DMS114 treated with DMSO at 0.1 percent for 48 hours (cell line): ENCODE results near the gene CHODL.

ENCODE experiments used
- DNase-seq: peaks from one replicate; lab custom pipeline; 2025; ENCODE audit not compliant: unreplicated experiment; lab: John Stamatoyannopoulos, UW

The CHODL gene

DNA sequence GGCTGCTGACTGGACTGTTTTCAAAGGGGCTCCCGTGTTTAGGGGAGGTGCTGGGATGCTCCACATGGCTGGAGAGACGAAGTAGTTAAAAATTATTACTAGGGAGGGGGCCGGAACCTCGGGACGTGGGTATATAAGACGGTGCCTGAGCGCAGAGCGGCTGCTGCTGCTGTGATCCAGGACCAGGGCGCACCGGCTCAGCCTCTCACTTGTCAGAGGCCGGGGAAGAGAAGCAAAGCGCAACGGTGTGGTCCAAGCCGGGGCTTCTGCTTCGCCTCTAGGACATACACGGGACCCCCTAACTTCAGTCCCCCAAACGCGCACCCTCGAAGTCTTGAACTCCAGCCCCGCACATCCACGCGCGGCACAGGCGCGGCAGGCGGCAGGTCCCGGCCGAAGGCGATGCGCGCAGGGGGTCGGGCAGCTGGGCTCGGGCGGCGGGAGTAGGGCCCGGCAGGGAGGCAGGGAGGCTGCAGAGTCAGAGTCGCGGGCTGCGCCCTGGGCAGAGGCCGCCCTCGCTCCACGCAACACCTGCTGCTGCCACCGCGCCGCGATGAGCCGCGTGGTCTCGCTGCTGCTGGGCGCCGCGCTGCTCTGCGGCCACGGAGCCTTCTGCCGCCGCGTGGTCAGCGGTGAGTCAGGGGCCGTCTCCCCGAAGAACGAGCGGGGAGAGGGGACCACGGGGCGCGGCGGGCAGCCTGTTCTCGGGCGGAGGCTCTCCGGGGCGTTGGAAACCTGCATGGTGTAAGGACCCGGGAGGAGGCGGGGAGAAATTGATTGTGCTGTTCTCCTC is at the start of gene CHODL:
Gene CHODL, plus strand, starts transcription at position 163 of the 793 bp plus-strand sequence. Its CDS starts 391 bp downstream, at position 554.
- no peak for DNase-seq

DNA sequence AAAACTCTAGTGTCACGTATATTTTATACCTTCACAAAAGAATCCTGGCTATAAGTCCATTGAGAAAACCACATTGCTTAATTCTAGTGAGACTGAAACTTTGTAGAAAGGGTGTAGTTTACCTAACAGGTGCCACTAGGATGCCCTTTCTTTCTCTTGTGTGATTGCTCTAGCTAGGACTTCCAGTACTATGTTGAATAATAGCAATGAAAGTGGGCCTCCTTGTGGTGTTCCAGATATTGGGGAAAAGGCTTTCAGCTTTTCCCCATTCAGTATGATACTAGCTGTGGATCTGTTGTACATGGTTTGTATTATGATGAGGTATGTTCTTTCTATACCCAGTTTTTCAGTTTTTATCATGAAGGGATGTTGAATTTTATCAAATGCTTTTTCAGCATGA is 39.7 kb upstream of the CHODL start:
- no peak for DNase-seq

DNA sequence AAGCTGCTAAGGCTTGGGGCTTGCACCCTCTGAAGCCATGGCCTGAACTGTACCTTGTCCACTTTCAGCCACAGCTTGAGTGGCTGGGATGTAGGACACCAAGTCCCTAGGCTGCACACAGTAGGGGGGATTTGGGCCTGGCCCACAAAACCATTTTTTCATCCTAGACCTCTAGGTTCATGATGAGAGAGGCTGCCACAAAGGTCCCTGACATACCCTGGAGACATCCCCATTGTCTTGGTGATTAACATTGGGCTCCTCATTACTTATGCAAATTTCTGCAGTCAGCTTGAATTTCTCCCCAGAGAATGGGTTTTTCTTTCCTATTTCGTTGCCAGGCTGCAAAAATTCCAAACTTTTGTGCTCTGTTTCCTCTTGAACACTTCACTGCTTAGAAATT is 26.3 kb upstream of the CHODL start:
- DNase-seq: no peak

- no peak for DNase-seq
Measured at GRCh38 chr21:18220498-18220897, 24.1 kb upstream of the CHODL start.

GRCh38 chr21:18222346-18222745 is 22.3 kb upstream of the CHODL start:
- DNase-seq: no peak

GRCh38 chr21:18228060-18228739 is 16.4 kb upstream of the CHODL start:
- DNase-seq: no peak

DNA sequence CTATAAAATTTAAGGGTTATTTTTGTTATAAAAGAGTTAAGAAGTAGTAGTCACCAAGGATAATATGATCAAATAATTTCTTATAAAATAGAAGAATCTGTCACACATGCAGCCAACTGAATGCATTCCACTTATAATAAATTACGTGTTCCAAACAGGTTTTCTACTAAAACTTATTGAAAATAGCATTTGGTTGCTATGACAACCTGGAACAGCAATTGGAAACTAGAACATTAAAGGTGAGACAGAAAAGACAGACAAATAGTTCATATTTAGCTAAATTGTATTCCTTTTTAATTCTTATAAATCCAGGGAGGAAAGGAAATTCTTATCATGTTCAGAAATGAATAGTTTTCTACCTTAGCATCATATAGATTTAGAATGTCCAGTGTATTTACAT is 9.1 kb upstream of the CHODL start:
- no peak for DNase-seq

DNA sequence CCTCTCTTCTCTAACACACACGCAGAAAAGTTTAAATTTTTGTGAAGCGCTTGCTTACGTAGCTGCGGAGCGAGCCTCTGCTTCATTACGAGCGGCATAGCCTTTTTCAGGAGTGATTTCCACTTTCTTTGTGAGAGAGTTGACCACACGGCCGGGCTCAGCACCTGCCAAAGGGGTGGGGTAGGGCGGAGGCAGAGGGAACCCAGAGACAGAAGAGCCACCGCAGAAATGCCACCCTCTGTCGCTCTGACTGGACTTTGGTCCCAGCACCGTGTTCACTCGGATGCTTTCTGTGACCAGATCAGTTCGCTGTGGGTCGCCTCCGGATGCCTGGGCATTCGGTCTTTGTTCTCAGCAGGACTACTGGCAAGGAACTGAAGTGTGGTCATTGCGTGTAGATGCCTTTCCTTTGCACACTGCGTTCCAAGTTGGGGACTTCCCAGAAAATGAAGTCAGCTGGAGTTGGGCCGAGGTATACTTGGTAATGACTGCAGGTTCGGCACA is 883 bp downstream of the CHODL start:
- no peak for DNase-seq

DNA sequence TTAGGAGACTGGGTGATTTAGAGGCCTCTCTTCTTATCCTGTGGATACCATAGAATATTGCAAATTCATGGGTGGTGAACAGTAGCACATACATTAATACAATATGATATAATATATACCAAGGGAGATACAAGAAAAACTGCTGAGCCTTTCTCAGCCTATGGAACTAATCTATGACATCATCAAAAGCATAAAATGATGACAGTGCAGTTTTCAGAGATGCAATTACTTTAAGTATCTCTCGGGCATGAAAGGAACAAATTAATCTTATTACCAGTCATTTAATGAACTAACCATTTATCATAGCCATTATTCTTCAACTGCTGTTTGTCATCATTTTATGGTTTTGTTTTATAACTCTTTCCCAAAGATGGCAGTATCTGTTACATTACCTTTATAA is 3.5 kb downstream of the CHODL start:
- DNase-seq: no peak

DNA sequence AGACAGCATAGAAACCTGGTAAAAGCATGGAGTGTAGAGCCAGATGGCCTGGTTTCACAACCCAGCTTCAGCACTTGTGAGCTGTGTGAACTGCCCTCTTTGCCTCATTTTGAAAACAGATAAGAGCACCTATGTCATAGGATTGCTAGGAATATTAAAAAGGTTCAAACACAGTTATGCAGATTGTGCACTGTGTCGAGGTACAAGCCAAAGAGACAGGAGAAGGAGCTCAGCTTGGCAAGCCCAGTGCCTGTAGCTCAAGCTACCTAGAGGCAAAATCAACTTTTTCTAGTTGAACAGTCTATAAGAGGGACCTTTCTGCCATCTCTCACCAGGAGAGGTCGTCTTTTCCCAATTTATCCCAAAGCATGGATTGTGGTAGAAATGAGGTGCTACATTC is 5.0 kb downstream of the CHODL start:
- no peak for DNase-seq

DNA sequence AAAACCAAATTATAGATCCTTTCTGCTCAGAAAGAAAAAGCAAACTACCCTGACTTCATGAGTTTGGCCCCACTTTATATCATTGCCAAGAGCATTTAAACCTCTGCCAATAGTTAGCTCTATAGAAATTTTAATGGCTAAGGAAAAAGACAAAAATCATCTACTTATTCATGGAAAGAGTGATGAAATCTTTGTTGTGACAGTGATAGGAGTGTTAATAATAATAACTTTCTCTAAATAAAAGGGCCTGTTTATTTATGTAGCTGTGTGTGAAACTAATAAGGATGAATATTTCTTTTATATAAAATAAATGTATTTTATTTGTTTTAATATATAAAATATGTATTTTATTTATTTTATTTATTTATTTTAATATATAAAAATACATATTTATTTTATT is 6.4 kb downstream of the CHODL start:
- no peak for DNase-seq

- no peak for DNase-seq
Measured at GRCh38 chr21:18252256-18252655, 7.6 kb downstream of the CHODL start.

GRCh38 chr21:18252680-18253079 is 8.0 kb downstream of the CHODL start:
- DNase-seq: no peak

- DNase-seq: no peak
Measured at GRCh38 chr21:18253221-18253620, 8.6 kb downstream of the CHODL start.

DNA sequence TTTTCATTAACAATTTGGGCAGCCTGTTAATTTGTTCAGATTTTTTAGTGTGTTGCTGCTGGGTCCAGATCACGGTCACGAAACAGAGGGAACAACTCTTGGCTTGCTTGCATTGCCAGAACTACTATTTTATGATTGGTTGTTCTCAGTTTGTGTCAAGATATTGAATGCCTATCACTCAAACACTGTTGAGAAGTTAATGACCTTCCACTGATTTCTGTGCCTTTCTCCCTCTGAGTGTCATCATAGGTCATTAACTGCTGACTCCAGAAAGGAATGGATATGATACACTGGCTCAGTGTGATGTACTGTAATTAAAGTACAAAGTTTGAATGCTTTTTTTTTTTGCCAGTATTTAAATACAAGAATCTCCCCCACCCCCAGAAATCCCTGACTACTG is 9.2 kb downstream of the CHODL start:
- DNase-seq: no peak

GRCh38 chr21:18265944-18266343 is 21.3 kb downstream of the CHODL start:
- no peak for DNase-seq

DNA sequence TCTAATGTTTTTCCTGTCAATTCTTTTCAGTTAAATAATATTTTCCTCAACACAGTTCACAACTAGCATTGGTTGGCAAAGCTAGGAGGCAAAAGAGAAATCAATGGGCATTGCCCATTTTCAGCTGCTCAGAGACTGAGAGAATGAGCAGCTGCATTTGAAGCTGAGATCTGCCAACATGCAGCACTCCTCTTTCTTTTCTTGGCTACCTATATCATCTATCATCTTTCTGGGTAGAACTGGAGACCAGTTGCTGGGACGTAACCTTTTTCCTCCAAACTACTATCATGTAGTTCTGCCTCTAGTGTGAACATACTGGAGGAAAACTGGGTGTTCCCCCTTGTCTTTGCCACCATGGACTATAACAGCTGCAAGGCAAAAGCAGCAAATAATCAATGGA is 22.9 kb downstream of the CHODL start:
- no peak for DNase-seq

DNA sequence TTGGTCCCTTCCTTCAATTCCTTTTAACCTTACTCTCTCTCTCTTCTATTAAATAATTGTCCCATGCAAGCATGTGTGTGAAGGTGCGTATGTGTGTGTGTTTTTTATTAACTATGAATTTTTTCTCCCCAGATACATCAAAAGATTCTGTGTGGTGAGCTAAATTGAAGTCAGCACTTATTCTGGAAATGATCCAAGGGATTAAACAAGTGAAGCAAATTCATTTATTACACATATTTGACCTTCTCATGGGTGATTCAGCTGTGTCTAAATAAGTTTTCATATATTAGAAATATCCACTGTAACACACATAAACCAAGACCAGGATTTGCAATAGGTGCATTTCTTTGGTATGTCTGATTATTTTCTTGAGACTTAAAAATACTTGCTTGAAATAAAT is 24.3 kb downstream of the CHODL start:
- no peak for DNase-seq

- no peak for DNase-seq
Measured at GRCh38 chr21:18269856-18270255, 25.2 kb downstream of the CHODL start.

GRCh38 chr21:18273400-18273799 is 28.8 kb downstream of the CHODL start:
- DNase-seq: no peak

GRCh38 chr21:18274370-18274769 is 29.7 kb downstream of the CHODL start:
- no peak for DNase-seq

DNA sequence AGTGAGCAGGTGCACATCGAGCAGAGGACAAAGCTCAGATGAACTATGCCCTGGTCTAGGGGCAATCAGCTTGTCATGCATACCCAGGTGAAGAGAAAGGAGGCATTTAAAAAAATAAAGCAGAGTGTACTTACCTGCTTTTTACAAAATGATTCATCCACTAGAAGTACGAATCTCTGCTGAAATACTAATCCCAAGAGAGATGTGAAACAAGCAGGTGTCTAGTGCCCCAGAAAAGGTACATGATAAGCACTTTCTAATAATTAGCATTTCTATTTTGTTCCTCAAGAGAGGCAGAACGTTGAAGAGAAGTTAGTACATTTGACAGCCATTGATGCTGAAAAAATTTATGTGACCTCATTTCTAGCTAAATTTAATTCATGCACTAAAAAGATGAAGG is 31.1 kb downstream of the CHODL start:
- DNase-seq: no peak
